HEK293 (cell line): ENCODE results near the gene EPAS1.
A peak's percentile ranks its signal among the peaks of the same experiment; 100 is the strongest.

ENCODE experiments used
- CTCF ChIA-PET: fragments of 350-600 bp; formaldehyde crosslinking; extraction: SDS; loops from one replicate; lab custom pipeline; 2021; ENCODE audit warnings: antibody characterized with exemption; lab: Yijun Ruan, JAX
- POLR2A ChIA-PET: fragments of 300-600 bp; formaldehyde crosslinking; extraction: SDS; loops from one replicate; lab custom pipeline; 2020; ENCODE audit warnings: antibody characterized with exemption, inconsistent platforms; lab: Yijun Ruan, JAX
- H3K27ac ChIP-seq: fragments of 200-500 bp; sonication (Bioruptor generic); 2 replicates; pipeline ENCODE4 v1.5.1; 2014; ENCODE audit warnings: low read depth, low read length, control low read depth, inconsistent platforms; ENCODE audit errors: extremely low read depth
- H3K36me3 ChIP-seq, 2 experiments: fragments of 200-500 bp in 1 of 2; sonication (Bioruptor generic) in 1 of 2; 1 replicate in 1 of 2; 2 replicates in 1 of 2; pipeline ENCODE4 v1.5.1; 2014 to 2017; ENCODE audit warnings: inconsistent platforms in 2 of 2, low read length in 2 of 2; ENCODE audit not compliant: control insufficient read depth in 2 of 2, insufficient read depth in 1 of 2
- H3K4me1 ChIP-seq: fragments of 200-500 bp; sonication (Bioruptor generic); 2 replicates; pipeline ENCODE4 v1.5.1; 2014; ENCODE audit warnings: mild to moderate bottlenecking, low read length, inconsistent platforms; ENCODE audit not compliant: control insufficient read depth, insufficient read depth
- H3K4me3 ChIP-seq: 2 replicates; pipeline ENCODE4 v1.5.1; 2011; ENCODE audit warnings: low read depth, mild to moderate bottlenecking, control low read depth, low read length, moderate library complexity
- H3K9me3 ChIP-seq: fragments of 200-500 bp; sonication (Bioruptor generic); 2 replicates; pipeline ENCODE4 v1.5.1; 2014; ENCODE audit warnings: low read depth, low read length, inconsistent platforms; ENCODE audit not compliant: control insufficient read depth, insufficient read depth
- CTCF ChIP-seq: fragments of 450-650 bp; formaldehyde crosslinking; IDR thresholded peaks from 2 replicates; pipeline ENCODE4 v1.5.1; 2016; ENCODE audit warnings: missing biosample characterization, missing genetic modification characterization
- HOXA7 ChIP-seq: sonication (generic); formaldehyde crosslinking; IDR thresholded peaks from 2 replicates; pipeline ENCODE4 v1.8.1; 2022; ENCODE audit warnings: missing genetic modification reagents, borderline replicate concordance
- MYNN ChIP-seq: fragments of 450-650 bp; formaldehyde crosslinking; IDR thresholded peaks from 2 replicates; pipeline ENCODE4 v1.5.1; 2016; ENCODE audit warnings: missing biosample characterization, missing genetic modification characterization, borderline replicate concordance
- MZF1 ChIP-seq: fragments of 450-650 bp; formaldehyde crosslinking; IDR thresholded peaks from 2 replicates; pipeline ENCODE4 v1.5.1; 2017; ENCODE audit warnings: missing biosample characterization, missing genetic modification characterization, borderline replicate concordance
- ZBTB8A ChIP-seq: fragments of 450-650 bp; formaldehyde crosslinking; IDR thresholded peaks from 2 replicates; pipeline ENCODE4 v1.5.1; 2016; ENCODE audit warnings: missing biosample characterization, missing genetic modification characterization
- ZIC2 ChIP-seq: fragments of 450-650 bp; formaldehyde crosslinking; IDR thresholded peaks from 2 replicates; pipeline ENCODE4 v1.5.1; 2016; ENCODE audit warnings: missing biosample characterization, missing genetic modification characterization
- ZNF112 ChIP-seq: fragments of 450-650 bp; formaldehyde crosslinking; IDR thresholded peaks from 2 replicates; pipeline ENCODE4 v1.5.0; 2017; ENCODE audit warnings: missing biosample characterization, missing genetic modification characterization
- ZNF121 ChIP-seq: fragments of 450-650 bp; formaldehyde crosslinking; IDR thresholded peaks from 2 replicates; pipeline ENCODE4 v1.5.1; 2016; ENCODE audit warnings: missing biosample characterization, missing genetic modification characterization
- ZNF148 ChIP-seq: fragments of 450-650 bp; formaldehyde crosslinking; IDR thresholded peaks from 2 replicates; pipeline ENCODE4 v1.5.0; 2017; ENCODE audit warnings: missing biosample characterization, missing genetic modification characterization, borderline replicate concordance
- ZNF18 ChIP-seq: fragments of 450-650 bp; formaldehyde crosslinking; IDR thresholded peaks from 2 replicates; pipeline ENCODE4 v1.5.1; 2016; ENCODE audit warnings: missing biosample characterization, missing genetic modification characterization
- ZNF394 ChIP-seq: fragments of 450-650 bp; formaldehyde crosslinking; IDR thresholded peaks from 2 replicates; pipeline ENCODE4 v1.5.1; 2016; ENCODE audit warnings: missing biosample characterization, missing genetic modification characterization, mild to moderate bottlenecking, moderate library complexity, borderline replicate concordance
- ZNF670 ChIP-seq: fragments of 450-650 bp; formaldehyde crosslinking; IDR thresholded peaks from 2 replicates; pipeline ENCODE4 v1.5.1; 2016; ENCODE audit warnings: missing biosample characterization, missing genetic modification characterization, low read depth
- ZNF677 ChIP-seq: fragments of 450-650 bp; IDR thresholded peaks from 2 replicates; pipeline ENCODE4 v1.5.0; 2018; ENCODE audit warnings: missing biosample characterization, mild to moderate bottlenecking, missing genetic modification characterization, moderate library complexity
- ZNF791 ChIP-seq: fragments of 450-650 bp; formaldehyde crosslinking; IDR thresholded peaks from 2 replicates; pipeline ENCODE4 v1.5.1; 2016; ENCODE audit warnings: missing biosample characterization, missing genetic modification characterization
- ZSCAN4 ChIP-seq: fragments of 450-650 bp; formaldehyde crosslinking; IDR thresholded peaks from 2 replicates; pipeline ENCODE4 v1.5.1; 2017; ENCODE audit warnings: missing biosample characterization, missing genetic modification characterization
- TF ChIP-seq, protein P1 (sequence below): fragments of 450-650 bp; formaldehyde crosslinking; IDR thresholded peaks from 2 replicates; pipeline ENCODE4 v1.5.1; 2016; ENCODE audit warnings: missing biosample characterization, missing genetic modification characterization
- TF ChIP-seq, protein P2 (sequence below): fragments of 450-650 bp; formaldehyde crosslinking; IDR thresholded peaks from 2 replicates; pipeline ENCODE4 v1.5.1; 2016; ENCODE audit warnings: missing biosample characterization, missing genetic modification characterization

The EPAS1 gene

GRCh38 chr2:46297546-46298271 is 502 bp downstream of the EPAS1 start (continued):
- TF ChIP-seq ZBTB8A (tag by site-specific recombination) (peak; percentile 38; the same call in 1 of the 2 replicates), CTCF (peak; percentile 60)

GRCh38 chr2:46298272-46298521 is 990 bp downstream of the EPAS1 start:
- TF ChIP-seq ZNF670 (tag by site-specific recombination) (no peak), MYNN (no peak), HOXA7 (CRISPR knock-in tag) (no peak), ZNF112 (no peak), ZNF18 (tag by site-specific recombination) (no peak), ZNF148 (tag by site-specific recombination) (no peak), MZF1 (tag by site-specific recombination) (no peak), ZSCAN4 (tag by site-specific recombination) (no peak)
- TF ChIP-seq, all 188 proteins: peak for 0
- Histone ChIP-seq H3K9me3 (no peaks in the 10 kb centered on the region), H3K27ac (peak overlapping the region; percentile 58; the same call in 1 of the 2 replicates), H3K36me3 (no peaks in the 10 kb centered on the region), H3K4me1 (peaks cover 2% of the 10 kb centered on the region; the same call in 1 of the 2 replicates), H3K4me3 (peak overlapping the region; percentile 65)
- CTCF ChIA-PET, result interaction anchor here (0.6 to 1.9 kb wide), 4 partner anchors 10 to 235 kb away, joined by 3 to 13 read pairs (median 4); no protein-coding TSS in a partner anchor
- POLR2A ChIA-PET, result interaction anchor here (1.1 kb wide), 1 partner anchor 40 kb away, joined by 3 read pairs; no protein-coding TSS in a partner anchor

DNA sequence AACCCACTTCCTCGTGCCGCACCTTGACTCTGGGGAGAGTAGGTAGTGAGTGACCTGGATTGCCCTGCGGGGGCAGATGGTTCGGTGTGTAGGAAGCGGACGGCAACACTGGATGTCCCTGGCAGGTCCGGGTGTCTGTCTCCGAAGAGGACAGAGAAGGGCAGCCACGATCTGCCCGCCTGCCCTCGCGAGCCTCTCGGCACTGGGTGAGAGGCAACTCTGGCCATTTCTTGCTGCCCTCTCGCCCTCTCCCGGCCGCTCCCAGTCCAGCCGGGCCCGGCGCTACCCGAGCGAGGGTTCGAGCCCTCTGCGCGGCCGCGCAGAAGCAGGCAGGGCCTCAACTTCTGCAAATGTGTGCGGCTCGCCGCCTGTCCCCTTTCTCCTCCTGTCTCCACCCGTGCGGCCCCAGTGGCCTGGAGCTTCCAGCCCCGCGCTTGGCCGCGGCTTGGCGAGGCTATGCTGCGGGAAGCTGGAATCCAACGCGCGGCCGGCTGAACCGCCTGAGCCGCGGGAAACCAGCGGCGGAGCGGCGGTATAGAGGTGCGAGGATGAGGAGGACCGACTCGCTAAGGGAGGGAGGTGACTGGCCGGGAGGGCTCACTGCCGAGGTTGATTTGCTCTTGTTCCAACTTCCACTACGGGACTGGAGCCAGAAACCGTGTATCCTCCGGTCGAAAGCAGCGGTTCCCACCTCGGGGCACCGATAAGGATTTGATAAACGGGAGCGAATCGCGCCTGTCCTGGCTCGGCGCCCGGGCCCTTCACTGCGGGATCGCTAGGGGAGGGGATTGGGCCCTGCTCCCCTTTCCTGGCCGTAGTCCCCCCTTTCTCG is 1.5 kb downstream of the EPAS1 start:
- Histone ChIP-seq H3K27ac (peak overlapping the region; percentile 58; the same call in 1 of the 2 replicates), H3K4me3 (peak overlapping the region; percentile 65), H3K4me1 (peaks cover 4% of the 10 kb centered on the region; the same call in 1 of the 2 replicates), H3K9me3 (no peaks in the 10 kb centered on the region), H3K36me3 (no peaks in the 10 kb centered on the region)
- CTCF ChIA-PET, result interaction anchor here (1.1 to 1.9 kb wide), 2 partner anchors 227 to 236 kb away, joined by 4 to 13 read pairs; no protein-coding TSS in a partner anchor
- TF ChIP-seq, protein P1, sequence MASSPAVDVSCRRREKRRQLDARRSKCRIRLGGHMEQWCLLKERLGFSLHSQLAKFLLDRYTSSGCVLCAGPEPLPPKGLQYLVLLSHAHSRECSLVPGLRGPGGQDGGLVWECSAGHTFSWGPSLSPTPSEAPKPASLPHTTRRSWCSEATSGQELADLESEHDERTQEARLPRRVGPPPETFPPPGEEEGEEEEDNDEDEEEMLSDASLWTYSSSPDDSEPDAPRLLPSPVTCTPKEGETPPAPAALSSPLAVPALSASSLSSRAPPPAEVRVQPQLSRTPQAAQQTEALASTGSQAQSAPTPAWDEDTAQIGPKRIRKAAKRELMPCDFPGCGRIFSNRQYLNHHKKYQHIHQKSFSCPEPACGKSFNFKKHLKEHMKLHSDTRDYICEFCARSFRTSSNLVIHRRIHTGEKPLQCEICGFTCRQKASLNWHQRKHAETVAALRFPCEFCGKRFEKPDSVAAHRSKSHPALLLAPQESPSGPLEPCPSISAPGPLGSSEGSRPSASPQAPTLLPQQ (tag by site-specific recombination), result no peak
- no peak for TF ChIP-seq ZNF677 (tag by site-specific recombination)
- no peak for TF ChIP-seq ZNF791 (tag by site-specific recombination)
- TF ChIP-seq ZNF121 (tag by site-specific recombination), result no peak
- TF ChIP-seq ZNF394 (tag by site-specific recombination), result no peak
- no peak for TF ChIP-seq ZIC2 (tag by site-specific recombination)
- TF ChIP-seq, protein P2, sequence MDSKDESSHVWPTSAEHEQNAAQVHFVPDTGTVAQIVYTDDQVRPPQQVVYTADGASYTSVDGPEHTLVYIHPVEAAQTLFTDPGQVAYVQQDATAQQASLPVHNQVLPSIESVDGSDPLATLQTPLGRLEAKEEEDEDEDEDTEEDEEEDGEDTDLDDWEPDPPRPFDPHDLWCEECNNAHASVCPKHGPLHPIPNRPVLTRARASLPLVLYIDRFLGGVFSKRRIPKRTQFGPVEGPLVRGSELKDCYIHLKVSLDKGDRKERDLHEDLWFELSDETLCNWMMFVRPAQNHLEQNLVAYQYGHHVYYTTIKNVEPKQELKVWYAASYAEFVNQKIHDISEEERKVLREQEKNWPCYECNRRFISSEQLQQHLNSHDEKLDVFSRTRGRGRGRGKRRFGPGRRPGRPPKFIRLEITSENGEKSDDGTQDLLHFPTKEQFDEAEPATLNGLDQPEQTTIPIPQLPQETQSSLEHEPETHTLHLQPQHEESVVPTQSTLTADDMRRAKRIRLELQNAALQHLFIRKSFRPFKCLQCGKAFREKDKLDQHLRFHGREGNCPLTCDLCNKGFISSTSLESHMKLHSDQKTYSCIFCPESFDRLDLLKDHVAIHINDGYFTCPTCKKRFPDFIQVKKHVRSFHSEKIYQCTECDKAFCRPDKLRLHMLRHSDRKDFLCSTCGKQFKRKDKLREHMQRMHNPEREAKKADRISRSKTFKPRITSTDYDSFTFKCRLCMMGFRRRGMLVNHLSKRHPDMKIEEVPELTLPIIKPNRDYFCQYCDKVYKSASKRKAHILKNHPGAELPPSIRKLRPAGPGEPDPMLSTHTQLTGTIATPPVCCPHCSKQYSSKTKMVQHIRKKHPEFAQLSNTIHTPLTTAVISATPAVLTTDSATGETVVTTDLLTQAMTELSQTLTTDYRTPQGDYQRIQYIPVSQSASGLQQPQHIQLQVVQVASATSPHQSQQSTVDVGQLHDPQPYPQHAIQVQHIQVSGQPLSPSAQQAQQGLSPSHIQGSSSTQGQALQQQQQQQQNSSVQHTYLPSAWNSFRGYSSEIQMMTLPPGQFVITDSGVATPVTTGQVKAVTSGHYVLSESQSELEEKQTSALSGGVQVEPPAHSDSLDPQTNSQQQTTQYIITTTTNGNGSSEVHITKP (tag by site-specific recombination), result no peak
- POLR2A ChIA-PET, result interaction anchor here (1.2 kb wide), 1 partner anchor 11 kb away, joined by 3 read pairs; no protein-coding TSS in a partner anchor
